ENCODE measurements around the gene PTPRN2.

DNA sequence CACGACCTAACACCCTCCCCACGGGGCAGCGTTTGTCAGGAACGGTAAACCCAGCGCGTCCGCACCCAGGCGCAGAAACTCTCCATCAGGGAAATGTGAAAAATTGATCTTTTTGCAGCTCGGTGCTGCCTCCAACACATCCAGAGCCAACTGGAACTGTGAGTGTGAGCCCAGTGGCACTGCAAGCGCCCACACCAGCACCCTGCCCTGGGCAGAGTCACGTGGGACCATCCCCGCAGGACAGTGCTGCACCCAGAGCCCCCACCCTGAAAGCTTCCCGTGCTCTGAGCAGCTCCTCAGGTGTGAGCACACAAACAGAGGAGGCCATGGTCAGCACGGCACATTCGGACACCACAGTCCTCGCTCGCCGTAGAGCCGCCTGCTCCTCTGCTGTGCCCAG lies 919.9 kb downstream of the PTPRN2 start:
- TF ChIP-seq FOXM1 (IDR thresholded peaks at IDR 0.05; ENCODE audit: borderline replicate concordance) = no peak
- no peak for TF ChIP-seq CTBP1 (IDR thresholded peaks at IDR 0.05; ENCODE audit: borderline replicate concordance)
- no peak for TF ChIP-seq ARNT (IDR thresholded peaks at IDR 0.05)
- no peak for TF ChIP-seq BHLHE40 (IDR thresholded peaks at IDR 0.05; ENCODE audit: borderline replicate concordance)
- TF ChIP-seq, protein P1, sequence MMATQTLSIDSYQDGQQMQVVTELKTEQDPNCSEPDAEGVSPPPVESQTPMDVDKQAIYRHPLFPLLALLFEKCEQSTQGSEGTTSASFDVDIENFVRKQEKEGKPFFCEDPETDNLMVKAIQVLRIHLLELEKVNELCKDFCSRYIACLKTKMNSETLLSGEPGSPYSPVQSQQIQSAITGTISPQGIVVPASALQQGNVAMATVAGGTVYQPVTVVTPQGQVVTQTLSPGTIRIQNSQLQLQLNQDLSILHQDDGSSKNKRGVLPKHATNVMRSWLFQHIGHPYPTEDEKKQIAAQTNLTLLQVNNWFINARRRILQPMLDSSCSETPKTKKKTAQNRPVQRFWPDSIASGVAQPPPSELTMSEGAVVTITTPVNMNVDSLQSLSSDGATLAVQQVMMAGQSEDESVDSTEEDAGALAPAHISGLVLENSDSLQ (IDR thresholded peaks at IDR 0.05) = no peak
- no peak for TF ChIP-seq TARDBP (IDR thresholded peaks at IDR 0.05)
